Prostate gland (tissue), 2 donors: Measurements from ENCODE around the gene APOL2. TPM values are rescaled to one million over a fixed set of nuclear protein-coding genes. Genes with fewer than 3 reads are reported as not detected.
"Not testable (repeated sequence)": the region's sequence is repeated elsewhere in the genome, so short reads cannot be mapped to it uniquely, and the experiment has no call there.

Experiments
- DNase-seq: peaks from one replicate; pipeline ENCODE4 v3.0.0-alpha.2; 2019; ENCODE audit warnings: low spot score
- H3K27ac ChIP-seq, 2 donors: fragments of 200-600 bp; sonication (generic); 2 replicates each; pipeline ENCODE4 v1.5.1; 2017 to 2019
- H3K27me3 ChIP-seq: fragments of 200-600 bp; sonication (generic); replicated peaks from 2 replicates; pipeline ENCODE4 v1.5.1; 2019; ENCODE audit not compliant: insufficient read depth
- H3K36me3 ChIP-seq, 2 donors: fragments of 200-600 bp; sonication (generic); 1 replicate in 1 of 2; 2 replicates in 1 of 2; pipeline versions ENCODE4 v1.5.1 to v1.8.1; 2017 to 2019
- H3K4me1 ChIP-seq: fragments of 200-600 bp; sonication (generic); replicated peaks from 2 replicates; pipeline ENCODE4 v1.5.1; 2019
- H3K4me3 ChIP-seq, 2 donors: fragments of 200-600 bp; sonication (generic); 2 replicates each; pipeline ENCODE4 v1.5.1; 2017 to 2019
- H3K9me3 ChIP-seq: fragments of 200-600 bp; sonication (generic); 2 replicates; pipeline ENCODE4 v1.5.1; 2017
- POLR2A ChIP-seq: fragments of 450-650 bp; IDR thresholded peaks from one replicate; pipeline ENCODE4 v1.6.1; 2016; ENCODE audit warnings: antibody characterized with exemption, mild to moderate bottlenecking
- POLR2AphosphoS5 ChIP-seq: sonication (generic); formaldehyde crosslinking; IDR thresholded peaks from one replicate; pipeline ENCODE4 v1.6.1; 2017; ENCODE audit warnings: antibody characterized with exemption
- WGBS: methylation state at CpG from one replicate; pipeline ENCODE4 v1.1.5; 2018; 5-methylcytosine and 5-hydroxymethylcytosine counted together
- intact Hi-C: fragments of 100-400 bp; cut with DNase I; formaldehyde crosslinking; loops from one replicate; pipeline ENCODE4 v1.14.2; 2022
- total RNA-seq, 2 donors: library from RNA; depleted of rRNA; stranded (reverse); fragments of >200 nt; gene quantifications; one replicate each; pipeline ENCODE4 v1.1.0, GENCODE V29; 2016
- TF ChIP-seq, protein P1 (sequence below), 4 experiments: fragments of 200-600 bp in 2 of 4; fragments of 450-650 bp in 2 of 4; sonication (generic) in 2 of 4; IDR thresholded peaks; 1 replicate in 3 of 4; 2 replicates in 1 of 4; pipeline ENCODE4 v1.5.1; 2016 to 2019; ENCODE audit warnings: antibody characterized with exemption in 4 of 4, mild to moderate bottlenecking in 2 of 4, moderate library complexity in 2 of 4

The APOL2 gene
- total RNA-seq, 2 donors from 2014 or later, result 35.2 to 64.1 TPM

DNA sequence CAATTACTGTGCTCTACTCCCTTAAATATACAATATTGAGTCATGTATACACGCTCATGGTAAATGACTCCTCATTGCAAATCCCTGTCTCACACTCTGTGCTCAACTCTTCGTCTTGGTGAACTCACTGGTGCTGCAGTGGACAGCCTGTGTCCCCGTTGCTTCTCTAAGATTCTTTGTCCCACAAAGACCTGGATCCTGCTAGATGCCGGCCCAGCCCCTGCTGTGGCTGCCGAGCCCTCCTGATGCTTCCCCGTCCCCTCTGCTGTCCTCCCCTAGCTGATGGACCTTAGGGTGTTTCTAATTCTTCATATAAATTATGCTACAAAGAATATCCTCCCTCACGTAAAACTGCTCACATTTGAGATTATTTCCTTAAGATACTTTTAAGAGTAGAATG lies 5.5 kb downstream of the APOL2 start:
- Histone ChIP-seq H3K9me3 (no peaks in the 10 kb centered on the region), H3K27me3 (no peaks in the 10 kb centered on the region), H3K27ac (no peak overlapping the region), H3K4me1 (peaks cover 17% of the 10 kb centered on the region), H3K4me3 (no peak overlapping the region), H3K36me3 (no peaks in the 10 kb centered on the region)
- WGBS, result 87% methylated on average over 7 of the region's 7 CpGs
- TF ChIP-seq, protein P1, sequence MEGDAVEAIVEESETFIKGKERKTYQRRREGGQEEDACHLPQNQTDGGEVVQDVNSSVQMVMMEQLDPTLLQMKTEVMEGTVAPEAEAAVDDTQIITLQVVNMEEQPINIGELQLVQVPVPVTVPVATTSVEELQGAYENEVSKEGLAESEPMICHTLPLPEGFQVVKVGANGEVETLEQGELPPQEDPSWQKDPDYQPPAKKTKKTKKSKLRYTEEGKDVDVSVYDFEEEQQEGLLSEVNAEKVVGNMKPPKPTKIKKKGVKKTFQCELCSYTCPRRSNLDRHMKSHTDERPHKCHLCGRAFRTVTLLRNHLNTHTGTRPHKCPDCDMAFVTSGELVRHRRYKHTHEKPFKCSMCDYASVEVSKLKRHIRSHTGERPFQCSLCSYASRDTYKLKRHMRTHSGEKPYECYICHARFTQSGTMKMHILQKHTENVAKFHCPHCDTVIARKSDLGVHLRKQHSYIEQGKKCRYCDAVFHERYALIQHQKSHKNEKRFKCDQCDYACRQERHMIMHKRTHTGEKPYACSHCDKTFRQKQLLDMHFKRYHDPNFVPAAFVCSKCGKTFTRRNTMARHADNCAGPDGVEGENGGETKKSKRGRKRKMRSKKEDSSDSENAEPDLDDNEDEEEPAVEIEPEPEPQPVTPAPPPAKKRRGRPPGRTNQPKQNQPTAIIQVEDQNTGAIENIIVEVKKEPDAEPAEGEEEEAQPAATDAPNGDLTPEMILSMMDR (IDR thresholded peaks at IDR 0.05), result no peak
- TF ChIP-seq POLR2AphosphoS5, result no peak
- TF ChIP-seq POLR2A, result no peak
- intact Hi-C loops, result loop anchor here (10.0 kb wide), 1 partner anchor 79 kb away; no protein-coding TSS in a partner anchor
- no peak for DNase-seq

DNA sequence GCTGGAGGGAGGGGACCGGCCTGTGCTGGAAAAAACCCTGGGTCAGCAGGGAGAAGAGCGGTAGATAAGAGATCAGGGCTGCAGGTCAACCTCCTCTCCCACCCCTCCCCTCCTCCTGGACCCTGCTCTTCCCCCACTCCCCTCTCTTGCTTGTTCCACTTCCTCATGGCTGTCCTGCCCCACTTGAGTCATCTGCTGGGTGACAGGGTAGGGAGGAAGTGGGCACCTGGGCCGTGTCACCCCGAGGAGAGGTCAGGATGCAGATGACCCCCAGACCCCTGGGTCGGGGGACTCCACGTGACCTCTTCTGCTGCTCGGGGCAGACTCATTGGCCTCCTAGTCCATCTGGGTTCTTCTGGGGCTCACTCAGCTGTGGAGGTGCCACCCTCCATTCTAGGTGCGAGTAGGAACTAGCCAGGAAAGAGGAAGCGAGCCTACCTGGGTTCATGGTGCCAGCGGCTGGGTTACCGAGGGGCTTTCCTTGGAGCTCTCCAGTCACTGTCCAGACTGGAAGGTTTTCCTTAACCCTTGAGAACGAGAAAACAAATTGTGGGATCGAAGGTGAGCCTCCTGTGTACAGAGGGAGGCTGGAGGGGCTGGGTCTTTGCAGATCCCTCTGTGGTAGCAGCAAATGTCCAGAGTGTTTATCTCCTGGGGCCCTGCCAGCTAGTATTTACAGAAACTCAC lies 6.5 kb downstream of the APOL2 start:
- peak; percentile 31 for DNase-seq
- WGBS, result 75% methylated on average over 13 of the region's 13 CpGs

DNA sequence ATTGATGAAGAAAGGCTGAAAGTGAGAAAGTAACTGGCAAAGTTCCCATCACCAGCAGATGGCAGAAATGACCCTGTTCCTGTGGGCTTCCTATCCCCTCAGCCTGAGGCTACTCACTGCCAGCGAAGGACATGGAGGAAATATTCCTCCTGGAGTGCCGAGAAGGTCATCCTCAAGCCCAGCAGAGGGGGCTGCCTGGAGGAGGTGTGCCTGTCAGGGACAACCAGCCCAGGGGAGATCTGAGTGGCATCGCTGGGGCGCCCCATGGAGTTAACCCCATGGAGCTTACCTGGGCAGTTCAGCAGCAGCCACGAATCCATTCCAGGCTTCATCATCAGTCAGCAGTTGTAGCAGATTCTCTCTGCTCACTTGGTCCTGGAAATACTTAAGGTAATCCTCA lies 8.3 kb downstream of the APOL2 start:
- intact Hi-C loops, result loop anchor here (10.0 kb wide), 1 partner anchor 76 kb away; no protein-coding TSS in a partner anchor
- not testable (repeated sequence) for H3K4me3 ChIP-seq

More for the DNA sequence above, 6.5 kb downstream of the APOL2 start:
- peaks cover 0 to under 1% of the 10 kb centered on the region in 2 donors for H3K36me3 ChIP-seq
- intact Hi-C loops, result loop anchor here (10.0 kb wide), 1 partner anchor 78 kb away; no protein-coding TSS in a partner anchor
- H3K27ac ChIP-seq, result no peak overlapping the region
- H3K27me3 ChIP-seq, result no peaks in the 10 kb centered on the region
- no peaks in the 10 kb centered on the region for H3K9me3 ChIP-seq
- TF ChIP-seq POLR2AphosphoS5 (no peak), POLR2A (no peak)
- TF ChIP-seq, protein P1 (IDR thresholded peaks at IDR 0.05), result no peak
- H3K4me1 ChIP-seq, result peaks cover 17% of the 10 kb centered on the region
- no peak overlapping the region for H3K4me3 ChIP-seq

DNA sequence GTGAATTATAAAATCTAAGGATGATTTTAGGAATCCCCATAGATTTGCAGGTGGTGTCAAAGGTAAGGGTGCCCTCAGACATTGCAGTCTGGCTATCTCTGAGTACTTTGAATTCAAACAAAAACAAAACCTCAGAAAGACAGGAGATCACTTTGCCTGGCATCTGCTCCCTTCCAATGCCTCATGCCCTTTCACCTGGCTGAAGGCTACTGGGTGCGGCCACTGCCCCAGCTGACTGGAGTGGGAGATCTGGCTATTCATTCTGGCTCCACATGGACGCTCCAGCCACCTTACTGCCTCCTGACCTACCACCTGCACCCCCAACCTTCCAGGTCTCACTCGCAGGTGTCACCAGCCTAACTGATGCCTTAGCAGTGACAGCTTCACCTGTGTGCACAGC lies 9.7 kb downstream of the APOL2 start:
- H3K9me3 ChIP-seq, H3K27me3 ChIP-seq, H3K27ac ChIP-seq, H3K4me3 ChIP-seq, H3K4me1 ChIP-seq, H3K36me3 ChIP-seq, DNase-seq: not testable (repeated sequence)
- 87% methylated on average over 3 of the region's 3 CpGs for WGBS
- intact Hi-C loops, result loop anchor here (10.0 kb wide), 1 partner anchor 75 kb away; no protein-coding TSS in a partner anchor

More for the DNA sequence above, 8.3 kb downstream of the APOL2 start:
- WGBS, result 74% methylated on average over 5 of the region's 5 CpGs
- not testable (repeated sequence) for H3K27me3 ChIP-seq, H3K9me3 ChIP-seq, H3K27ac ChIP-seq, DNase-seq, H3K36me3 ChIP-seq, H3K4me1 ChIP-seq

DNA sequence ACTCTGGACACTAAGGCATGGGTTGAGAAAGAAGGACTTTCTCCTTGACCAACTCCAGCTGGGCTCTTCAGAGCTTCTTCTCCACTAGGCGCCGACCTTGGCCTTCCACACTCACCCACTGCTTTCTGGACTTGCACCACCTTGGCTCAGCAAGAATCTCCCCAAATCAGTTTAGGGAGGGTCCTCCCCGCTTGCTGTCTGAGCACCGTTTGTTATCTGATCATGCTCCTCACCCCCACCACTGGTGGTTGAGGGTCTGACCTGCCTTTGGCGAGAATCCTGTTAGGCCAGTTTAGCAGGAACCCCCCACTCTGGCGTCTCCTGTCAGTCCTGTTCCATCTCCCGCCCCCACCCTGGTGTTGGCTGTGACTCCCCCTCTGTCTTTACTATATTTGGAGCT lies 10.4 kb downstream of the APOL2 start:
- Histone ChIP-seq H3K4me1 (no peaks in the 10 kb centered on the region), H3K27me3 (no peaks in the 10 kb centered on the region), H3K27ac (no peak overlapping the region), H3K9me3 (no peaks in the 10 kb centered on the region), H3K4me3 (no peak overlapping the region), H3K36me3 (peaks cover 0 to 6% of the 10 kb centered on the region in 2 donors)
- DNase-seq, result no peak
- TF ChIP-seq, protein P1 (IDR thresholded peaks at IDR 0.05), result no peak
- TF ChIP-seq POLR2AphosphoS5 (no peak), POLR2A (no peak)
- WGBS, result 41% methylated on average over 7 of the region's 7 CpGs
- intact Hi-C loops, result no loop called here

DNA sequence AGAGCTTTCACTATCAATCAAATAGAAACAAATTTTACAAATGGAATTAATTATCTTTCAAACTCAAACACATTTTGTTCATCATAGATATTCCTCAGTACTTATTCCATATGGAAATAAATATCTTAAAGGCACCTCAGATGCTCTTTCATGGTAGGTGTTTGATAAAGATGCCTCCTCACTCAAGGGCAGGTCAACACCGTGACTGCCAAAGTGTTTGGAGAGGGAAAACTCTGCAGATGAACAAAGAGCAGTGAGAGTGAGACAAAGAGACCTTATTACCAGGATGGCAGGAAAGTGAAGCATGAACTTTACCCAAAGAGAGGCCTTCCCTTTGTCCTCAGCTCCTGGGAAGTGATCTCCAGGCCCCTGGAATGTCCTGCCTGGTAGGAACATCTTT lies 11.0 kb downstream of the APOL2 start:
- WGBS, result 100% methylated on average over 1 of the region's 1 CpG
- H3K4me3 ChIP-seq, DNase-seq, intact Hi-C loops, H3K4me1 ChIP-seq, H3K27ac ChIP-seq, H3K36me3 ChIP-seq, H3K27me3 ChIP-seq, H3K9me3 ChIP-seq: not testable (repeated sequence)
